ENCODE results near the gene DCAF15.

Gene DCAF15

DNA sequence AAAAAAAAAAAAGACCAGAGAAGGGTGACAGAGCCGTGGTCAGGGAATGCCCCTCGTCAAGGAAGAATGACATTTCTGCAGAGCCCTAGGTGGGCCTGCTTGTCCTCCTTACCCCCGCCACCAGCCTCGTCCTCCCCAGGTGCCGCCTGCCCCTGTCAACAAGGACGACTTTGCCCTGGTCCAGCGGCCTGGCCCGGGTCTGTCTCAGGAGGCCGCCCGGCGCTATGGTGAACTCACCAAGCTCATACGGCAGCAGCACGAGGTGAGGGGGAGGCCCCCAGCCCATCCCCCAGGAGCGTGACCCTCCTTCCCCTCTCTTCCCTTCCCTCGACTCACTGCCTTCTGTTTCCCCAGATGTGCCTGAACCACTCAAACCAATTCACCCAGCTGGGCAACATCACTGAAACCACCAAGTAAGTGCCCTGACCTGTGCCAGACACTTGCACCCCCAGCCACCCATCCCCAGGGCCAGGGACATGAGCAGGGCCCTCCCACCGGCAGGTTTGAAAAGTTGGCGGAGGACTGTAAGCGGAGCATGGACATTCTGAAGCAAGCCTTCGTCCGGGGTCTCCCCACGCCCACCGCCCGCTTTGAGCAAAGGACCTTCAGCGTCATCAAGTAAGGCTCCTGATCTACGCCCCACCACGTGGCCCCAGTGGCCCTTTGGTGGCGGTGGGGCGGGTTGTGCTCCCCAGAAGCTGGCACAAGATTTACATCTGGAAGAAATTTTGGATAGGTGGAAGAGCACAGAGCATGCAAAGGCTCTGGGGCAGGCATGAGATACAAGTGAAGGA, 28.9 kb upstream of the DCAF15 start:
- TF ChIP-seq, protein P1, sequence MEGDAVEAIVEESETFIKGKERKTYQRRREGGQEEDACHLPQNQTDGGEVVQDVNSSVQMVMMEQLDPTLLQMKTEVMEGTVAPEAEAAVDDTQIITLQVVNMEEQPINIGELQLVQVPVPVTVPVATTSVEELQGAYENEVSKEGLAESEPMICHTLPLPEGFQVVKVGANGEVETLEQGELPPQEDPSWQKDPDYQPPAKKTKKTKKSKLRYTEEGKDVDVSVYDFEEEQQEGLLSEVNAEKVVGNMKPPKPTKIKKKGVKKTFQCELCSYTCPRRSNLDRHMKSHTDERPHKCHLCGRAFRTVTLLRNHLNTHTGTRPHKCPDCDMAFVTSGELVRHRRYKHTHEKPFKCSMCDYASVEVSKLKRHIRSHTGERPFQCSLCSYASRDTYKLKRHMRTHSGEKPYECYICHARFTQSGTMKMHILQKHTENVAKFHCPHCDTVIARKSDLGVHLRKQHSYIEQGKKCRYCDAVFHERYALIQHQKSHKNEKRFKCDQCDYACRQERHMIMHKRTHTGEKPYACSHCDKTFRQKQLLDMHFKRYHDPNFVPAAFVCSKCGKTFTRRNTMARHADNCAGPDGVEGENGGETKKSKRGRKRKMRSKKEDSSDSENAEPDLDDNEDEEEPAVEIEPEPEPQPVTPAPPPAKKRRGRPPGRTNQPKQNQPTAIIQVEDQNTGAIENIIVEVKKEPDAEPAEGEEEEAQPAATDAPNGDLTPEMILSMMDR (IDR thresholded peaks at IDR 0.05; ENCODE audit: extremely low read depth, missing control alignments), result no peak
- DNase-seq (ENCODE audit: low spot score), result no peak

DNA sequence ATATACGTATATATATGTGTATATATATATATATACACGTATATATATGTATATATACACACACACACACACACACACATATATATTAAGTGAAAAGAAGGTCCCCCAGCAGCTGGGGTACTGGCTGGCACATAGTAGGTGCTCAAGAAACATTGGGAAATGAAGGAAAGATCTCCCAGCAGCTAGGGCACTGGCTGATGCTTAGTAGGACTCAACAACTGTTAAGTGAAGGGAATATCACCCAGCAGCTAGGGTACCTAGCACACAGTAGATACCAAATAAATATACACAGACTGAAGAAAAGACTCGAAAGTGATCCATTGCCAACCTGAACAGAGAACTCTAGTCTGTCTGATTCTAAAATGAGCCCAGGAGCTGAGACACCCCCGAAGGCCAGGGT, 26.3 kb upstream of the DCAF15 start:
- TF ChIP-seq, protein P1 (IDR thresholded peaks at IDR 0.05; ENCODE audit: extremely low read depth, missing control alignments), result no peak
- DNase-seq (ENCODE audit: low spot score), result no peak

DNA sequence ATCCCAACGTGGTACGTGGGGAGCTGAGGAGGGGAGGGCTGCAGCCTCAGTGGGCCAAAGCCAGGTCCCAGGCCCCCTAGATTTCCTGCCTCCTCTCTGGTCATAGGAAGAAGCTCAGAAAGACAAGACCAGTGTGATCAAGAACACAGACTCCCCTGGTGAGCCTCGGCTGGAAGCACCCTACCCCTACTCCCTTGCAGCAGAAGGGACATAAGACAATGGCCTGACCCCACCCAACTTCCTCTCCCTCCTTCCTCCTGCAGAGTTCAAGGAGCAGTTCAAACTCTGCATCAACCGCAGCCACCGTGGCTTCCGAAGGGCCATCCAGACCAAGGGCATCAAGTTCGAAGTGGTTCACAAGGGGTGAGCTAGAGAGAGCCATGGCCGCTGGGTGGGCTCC, 25.6 kb upstream of the DCAF15 start:
- no peak for DNase-seq (ENCODE audit: low spot score)
- TF ChIP-seq, protein P1 (IDR thresholded peaks at IDR 0.05; ENCODE audit: extremely low read depth, missing control alignments), result no peak

DNA sequence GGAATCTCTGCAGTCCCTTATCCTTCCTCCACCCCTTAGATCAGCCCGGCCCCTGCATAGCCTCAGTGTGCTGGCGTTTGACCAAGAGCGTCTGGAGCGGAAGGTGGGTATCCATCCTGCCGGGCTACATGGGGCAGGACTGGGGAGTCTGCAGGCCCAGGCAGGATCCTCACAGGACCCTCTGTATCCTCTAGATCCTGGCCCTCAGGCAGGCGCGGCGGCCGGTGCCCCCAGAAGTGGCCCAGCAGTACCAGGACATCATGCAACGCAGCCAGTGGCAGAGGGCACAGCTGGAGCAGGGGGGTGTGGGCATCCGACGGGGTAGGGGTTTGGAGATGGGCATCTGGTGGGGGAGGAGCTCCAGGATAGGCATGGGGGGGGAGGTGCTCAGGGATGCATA, 23.0 kb upstream of the DCAF15 start:
- DNase-seq (ENCODE audit: low spot score), result no peak

DNA sequence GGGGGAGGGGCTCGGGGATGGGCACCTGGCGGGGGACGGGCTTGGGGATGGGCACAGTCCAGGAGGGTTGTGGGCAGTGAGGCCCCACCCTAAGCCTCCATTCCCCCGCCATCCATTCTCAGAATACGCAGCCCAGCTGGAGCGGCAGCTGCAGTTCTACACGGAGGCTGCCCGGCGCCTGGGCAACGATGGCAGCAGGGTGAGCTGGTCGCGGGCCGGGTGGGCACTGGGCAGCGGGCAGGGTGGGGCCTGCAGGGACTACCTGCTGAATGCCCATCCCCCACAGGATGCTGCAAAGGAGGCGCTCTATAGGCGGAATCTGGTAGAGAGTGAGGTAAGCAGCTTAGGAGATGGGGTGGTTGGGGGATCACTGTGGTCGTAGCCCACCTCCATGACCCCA, 22.4 kb upstream of the DCAF15 start:
- TF ChIP-seq, protein P1 (IDR thresholded peaks at IDR 0.05; ENCODE audit: extremely low read depth, missing control alignments), result no peak
- no peak for DNase-seq (ENCODE audit: low spot score)

More for the DNA sequence above, 23.0 kb upstream of the DCAF15 start:
- TF ChIP-seq, protein P1 (IDR thresholded peaks at IDR 0.05; ENCODE audit: extremely low read depth, missing control alignments), result no peak

DNA sequence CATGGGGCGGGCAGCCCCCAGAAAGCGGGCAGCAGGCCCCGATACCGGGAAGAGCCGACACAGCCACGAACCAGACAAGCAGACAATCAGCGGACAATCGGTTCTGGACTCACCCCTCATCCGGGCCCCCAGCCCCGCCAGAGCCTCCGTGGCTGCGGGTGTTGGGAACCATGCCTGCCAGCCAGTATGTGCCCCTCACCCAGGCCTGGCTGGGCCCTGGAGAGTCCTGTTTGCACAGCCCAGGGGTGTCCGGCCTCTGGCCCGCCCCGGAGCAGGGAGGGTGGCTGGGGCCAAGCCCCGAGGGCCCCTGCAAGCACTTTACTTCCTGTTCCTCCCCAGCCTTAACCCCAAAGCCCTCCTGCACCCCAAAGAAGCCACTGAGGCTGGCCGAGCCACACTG, 21.9 kb upstream of the DCAF15 start:
- TF ChIP-seq, protein P1 (IDR thresholded peaks at IDR 0.05; ENCODE audit: extremely low read depth, missing control alignments), result no peak

DNA sequence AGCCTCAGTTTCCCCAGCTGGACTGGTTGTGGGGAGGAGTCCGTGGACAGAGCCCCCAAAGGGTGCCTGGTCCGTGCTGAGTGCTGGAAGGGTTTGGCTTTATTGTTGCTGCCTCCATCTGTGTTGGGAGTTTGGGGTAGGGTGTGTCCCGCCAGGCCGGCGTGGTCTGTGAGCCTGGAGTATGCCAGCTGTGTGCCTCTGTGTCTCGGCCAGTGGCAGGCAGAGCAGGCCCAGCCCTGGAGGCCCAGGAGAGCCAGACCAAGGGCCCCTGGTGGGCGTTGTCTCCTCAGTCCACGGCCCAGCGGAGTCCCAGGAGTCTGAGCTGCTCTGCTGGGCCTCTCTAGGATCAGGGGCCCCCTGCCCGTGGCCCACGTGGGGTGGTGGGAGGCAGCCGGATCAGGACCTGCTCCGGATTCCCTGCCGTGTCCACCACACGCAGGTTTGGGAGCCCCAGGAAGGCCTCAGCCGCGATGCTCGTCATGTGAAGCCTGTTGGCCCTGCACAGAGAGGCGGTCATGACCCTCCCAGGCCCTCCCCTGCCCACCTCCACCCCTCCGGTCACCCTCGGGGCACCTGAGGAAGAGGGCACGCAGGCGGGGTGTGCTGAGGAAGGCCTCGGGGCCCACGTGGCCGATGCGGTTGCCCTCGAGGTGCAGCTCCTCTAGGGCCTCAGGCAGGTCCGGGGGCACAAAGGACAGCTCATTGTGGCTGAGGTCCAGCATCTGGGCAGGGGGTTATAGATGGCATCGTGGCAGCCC, 20.7 kb upstream of the DCAF15 start:
- TF ChIP-seq, protein P1 (IDR thresholded peaks at IDR 0.05; ENCODE audit: extremely low read depth, missing control alignments), result no peak
- DNase-seq (ENCODE audit: low spot score), result no peak

More for the DNA sequence above, 21.9 kb upstream of the DCAF15 start:
- DNase-seq (ENCODE audit: low spot score), result no peak

Measured in GM20000 (cell line).